ENCODE results near the gene ITGAE. TPM values are rescaled to one million over a fixed set of nuclear protein-coding genes. Genes with fewer than 3 reads are reported as not detected.

The ITGAE gene
- total RNA-seq, 1 experiment from 2014 or later = 20.9 TPM

GRCh38 chr17:3799181-3799945, 1.6 kb downstream of the ITGAE start:
- no peak for TF ChIP-seq CTCF (IDR thresholded peaks at IDR 0.05)
- no peak for TF ChIP-seq POLR2AphosphoS5 (IDR thresholded peaks at IDR 0.05; ENCODE audit: low read depth, low read length)
- TF ChIP-seq TCF7L2 (IDR thresholded peaks at IDR 0.05; ENCODE audit: low read depth, low read length) = no peak
- TF ChIP-seq SIN3A (IDR thresholded peaks at IDR 0.05; ENCODE audit: borderline replicate concordance, insufficient read depth, low read depth, low read length) = no peak
- no peak for TF ChIP-seq REST (IDR thresholded peaks at IDR 0.05; ENCODE audit: insufficient read depth in 1 of 2, low read depth in 2 of 2, low read length in 1 of 2)
- in situ Hi-C loops (cut with HindIII; ENCODE audit: low pct_unique_long_range_greater_than_20kb, low sequenced_read_pairs) = no loop called here
- no peaks in the 10 kb centered on the region for H3K9me3 ChIP-seq (ENCODE audit: control insufficient read depth, insufficient read depth, low read depth, low read length)
- ChIA-PET POLR2A (no interaction called here), CTCF (no interaction called here)
- intact Hi-C loops (cut with micrococcal nuclease; ENCODE audit: unreplicated experiment) = no loop called here
- ATAC-seq (no peak), DNase-seq (ENCODE audit: low read depth, low spot score) (no peak)
- no TSS peak for BruUV-seq (replicated peaks)
- H3K27me3 ChIP-seq (ENCODE audit: control insufficient read depth, insufficient read depth, low read length) = no peaks in the 10 kb centered on the region
- H3K36me3 ChIP-seq (ENCODE audit: control insufficient read depth, insufficient read depth, low read length) = no peaks in the 10 kb centered on the region
- H3K4me1 ChIP-seq (ENCODE audit: control insufficient read depth, insufficient read depth, low read length) = peaks cover 5% of the 10 kb centered on the region
- H3K4me3 ChIP-seq (ENCODE audit: low read depth in 2 of 2, low read length in 2 of 2) = no peak overlapping the region
- H3K27ac ChIP-seq (ENCODE audit: low read length) = no peak overlapping the region

DNA sequence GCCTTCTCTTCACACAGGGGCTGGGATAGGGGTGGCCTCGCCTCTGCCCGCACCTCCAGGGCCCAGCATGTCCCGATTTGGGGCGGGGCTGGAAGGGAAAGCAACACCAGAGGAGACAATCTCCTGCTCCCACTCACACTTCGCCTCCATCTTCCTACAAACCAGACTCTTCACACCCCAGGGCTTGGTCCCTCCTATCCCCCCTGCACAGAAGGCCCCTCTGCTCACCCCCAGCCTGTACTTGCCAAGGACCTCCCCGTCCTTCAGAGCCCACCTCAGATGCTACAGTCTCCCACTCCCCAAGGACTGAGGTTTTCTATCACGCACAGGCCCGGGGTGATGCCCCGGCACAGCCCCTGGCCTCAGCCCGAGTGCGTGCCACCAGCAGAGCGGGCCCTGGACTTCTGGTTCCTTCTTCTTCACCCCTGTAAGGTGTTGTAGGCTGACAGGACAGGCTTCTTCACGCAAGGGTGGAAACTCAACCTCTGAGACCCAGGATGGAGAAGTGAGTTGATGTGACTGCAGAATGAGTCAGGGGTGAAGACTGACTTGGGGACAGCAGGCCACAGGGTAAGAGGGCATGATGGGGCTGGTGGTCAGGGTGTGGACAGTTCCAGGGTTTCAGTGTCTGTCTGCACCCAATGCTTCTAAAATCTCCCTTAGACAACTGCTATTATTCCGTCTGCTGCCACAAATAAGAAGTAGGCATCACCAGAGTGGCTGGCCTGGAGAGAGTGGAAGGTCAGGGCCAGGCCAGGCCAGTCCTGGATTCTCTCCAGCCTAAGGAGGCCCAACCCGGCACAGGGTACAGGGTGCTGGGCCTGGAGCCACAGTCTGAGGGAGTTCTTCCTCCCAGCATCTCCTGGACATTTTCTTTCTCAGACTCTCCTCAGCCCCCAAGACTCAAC, 2.5 kb downstream of the ITGAE start:
- CTCF ChIA-PET = no interaction called here
- Histone ChIP-seq H3K27me3 (ENCODE audit: control insufficient read depth, insufficient read depth, low read length) (no peaks in the 10 kb centered on the region), H3K9me3 (ENCODE audit: control insufficient read depth, insufficient read depth, low read depth, low read length) (no peaks in the 10 kb centered on the region), H3K36me3 (ENCODE audit: control insufficient read depth, insufficient read depth, low read length) (no peaks in the 10 kb centered on the region), H3K4me1 (ENCODE audit: control insufficient read depth, insufficient read depth, low read length) (peaks cover 5% of the 10 kb centered on the region), H3K27ac (ENCODE audit: low read length) (no peak overlapping the region), H3K4me3 (ENCODE audit: low read depth in 2 of 2, low read length in 2 of 2) (no peak overlapping the region)
- intact Hi-C loops (cut with micrococcal nuclease; ENCODE audit: unreplicated experiment) = no loop called here
- BruUV-seq (replicated peaks) = no TSS peak
- ATAC-seq (no peak), DNase-seq (ENCODE audit: low read depth, low spot score) (no peak)
- POLR2A ChIA-PET = no interaction called here
- in situ Hi-C loops (cut with HindIII; ENCODE audit: low pct_unique_long_range_greater_than_20kb, low sequenced_read_pairs) = no loop called here
- TF ChIP-seq POLR2AphosphoS5 (IDR thresholded peaks at IDR 0.05; ENCODE audit: low read depth, low read length) (no peak), REST (IDR thresholded peaks at IDR 0.05; ENCODE audit: insufficient read depth in 1 of 2, low read depth in 2 of 2, low read length in 1 of 2) (no peak), TCF7L2 (IDR thresholded peaks at IDR 0.05; ENCODE audit: low read depth, low read length) (no peak), CTCF (IDR thresholded peaks at IDR 0.05) (no peak), SIN3A (IDR thresholded peaks at IDR 0.05; ENCODE audit: borderline replicate concordance, insufficient read depth, low read depth, low read length) (no peak)

Measured in Panc1 (cell line).